Embryonic facial prominence (tissue), 1 donor: ENCODE measurements around the gene ITGBL1.

Source experiments
- DNase-seq: peaks from one replicate; pipeline ENCODE4 v3.0.0-alpha.2; 2016; ENCODE audit errors: extremely low spot score

The ITGBL1 gene

GRCh38 chr13:101746513-101746912 lies 294.0 kb downstream of the ITGBL1 start:
- no peak for DNase-seq

GRCh38 chr13:101747039-101747438 lies 294.6 kb downstream of the ITGBL1 start:
- no peak for DNase-seq

- no peak for DNase-seq
Measured at GRCh38 chr13:101749584-101749983, 297.1 kb downstream of the ITGBL1 start.

GRCh38 chr13:101751488-101751887 lies 299.0 kb downstream of the ITGBL1 start:
- no peak for DNase-seq

- DNase-seq = no peak
Measured at GRCh38 chr13:101752432-101752831, 300.0 kb downstream of the ITGBL1 start.

GRCh38 chr13:101755228-101755887 lies 302.9 kb downstream of the ITGBL1 start:
- DNase-seq = no peak

- no peak for DNase-seq
Measured at GRCh38 chr13:101757446-101758039, 305.1 kb downstream of the ITGBL1 start.

- DNase-seq = no peak
Measured at GRCh38 chr13:101763191-101763590, 310.7 kb downstream of the ITGBL1 start.
